GM21619 (cell line): Measurements from ENCODE around the gene BLOC1S3.
A peak's percentile ranks its signal among the peaks of the same experiment; 100 is the strongest.

Experiments
- ATAC-seq: cut with Tn5 transposase; IDR thresholded peaks from one replicate; pipeline ENCODE4 v1.9.1; 2021; ENCODE audit not compliant: unreplicated experiment

BLOC1S3 gene

GRCh38 chr19:45160870-45161737 is 17.5 kb upstream of the BLOC1S3 start, which contains the start of gene NKPD1:
TSS of gene NKPD1 (minus strand) at chr19:45160982. CDS start at chr19:45160150, 832 bp downstream.
- ATAC-seq = no peak

GRCh38 chr19:45161738-45162607 is 16.6 kb upstream of the BLOC1S3 start:
- no peak for ATAC-seq

- no peak for ATAC-seq
These were observed 15.9 kb upstream of the BLOC1S3 start for GRCh38 chr19:45162608-45163143.

GRCh38 chr19:45163156-45163555 is 15.4 kb upstream of the BLOC1S3 start:
- no peak for ATAC-seq

- ATAC-seq = peak; percentile 5
These were observed 14.7 kb upstream of the BLOC1S3 start for GRCh38 chr19:45163751-45164460.

- ATAC-seq = peak; percentile 68
These were observed 13.8 kb upstream of the BLOC1S3 start for GRCh38 chr19:45164577-45165335.

- no peak for ATAC-seq
These were observed 11.8 kb upstream of the BLOC1S3 start for GRCh38 chr19:45166723-45167252.

GRCh38 chr19:45168767-45169351 is 9.7 kb upstream of the BLOC1S3 start:
- no peak for ATAC-seq

GRCh38 chr19:45169602-45170001 is 9.0 kb upstream of the BLOC1S3 start:
- no peak for ATAC-seq

GRCh38 chr19:45170146-45171106 is 8.2 kb upstream of the BLOC1S3 start:
- no peak for ATAC-seq

GRCh38 chr19:45171211-45171623 is 7.4 kb upstream of the BLOC1S3 start:
- ATAC-seq = no peak

- no peak for ATAC-seq
These were observed 6.4 kb upstream of the BLOC1S3 start for GRCh38 chr19:45172173-45172572.

GRCh38 chr19:45172611-45173208 is 5.9 kb upstream of the BLOC1S3 start:
- no peak for ATAC-seq

GRCh38 chr19:45173816-45174215 is 4.8 kb upstream of the BLOC1S3 start:
- no peak for ATAC-seq

- ATAC-seq = no peak
These were observed 2.9 kb upstream of the BLOC1S3 start for GRCh38 chr19:45175515-45176345.

- ATAC-seq = peak; percentile 4
These were observed 745 bp upstream of the BLOC1S3 start, which contains the start of gene TRAPPC6A for GRCh38 chr19:45177817-45178261. TSS of gene TRAPPC6A (minus strand) at chr19:45178237. CDS start at chr19:45178218, 19 bp downstream.
